ENCODE data around the gene PREP. TPM values are rescaled to one million over a fixed set of nuclear protein-coding genes. Genes with fewer than 3 reads are reported as not detected.

The PREP gene
- total and polyA plus RNA-seq, 2 of the 8 experiments (the other 6 are each of a cell fraction or from before 2014, with no cell fraction given) = 26.8 to 70.0 TPM

- H4K5ac ChIP-seq (ENCODE audit: insufficient read length, low read depth, low read length) = no peak overlapping the region
- TF ChIP-seq SRF (IDR thresholded peaks at IDR 0.05; ENCODE audit: low read depth, low read length) = no peak
- TF ChIP-seq POU5F1 (IDR thresholded peaks at IDR 0.05; ENCODE audit: low read depth, low read length) = no peak
- no peak overlapping the region for H2BK5ac ChIP-seq (ENCODE audit: low read depth, low read length)
- no peak overlapping the region for H4K91ac ChIP-seq (replicated peaks; ENCODE audit: insufficient read length, low read length)
- no peak overlapping the region for H3K4me2 ChIP-seq (ENCODE audit: insufficient read depth in 1 of 2, low read depth in 2 of 2, low read length in 2 of 2)
- H3K79me2 ChIP-seq (ENCODE audit: control insufficient read depth in 1 of 2, insufficient read depth in 2 of 2, low read length in 2 of 2) = 0 out of 4 replicates have a peak, but pooled peaks cover 0 to 4% of the 10 kb centered on the region in 2 experiments
- WGBS, 2 experiments (ENCODE audit: extremely low coverage in 1 of 2, insufficient coverage in 1 of 2, insufficient read length in 1 of 2, insufficient replicate concordance in 2 of 2, low coverage in 1 of 2, low lambda C conversion rate in 2 of 2, missing lambda C conversion rate in 1 of 2) = 92% methylated on average over 6 of the region's 6 CpGs; no CpG with 5 or more reads in 1 of the 2 experiments
- H3K4ac ChIP-seq (replicated peaks; ENCODE audit: insufficient read length, low read depth, low read length) = no peak overlapping the region
- H3K18ac ChIP-seq (ENCODE audit: extremely low read depth, low read length) = no peak overlapping the region
- no peak overlapping the region for H3K56ac ChIP-seq (replicated peaks; ENCODE audit: insufficient read length, low read depth, low read length)
- H2BK120ac ChIP-seq (replicated peaks; ENCODE audit: low read depth, low read length) = no peak overlapping the region
- no peaks in the 10 kb centered on the region for H3K27me3 ChIP-seq (replicated peaks in 1 of 4; ENCODE audit: control insufficient read depth in 3 of 4, extremely low read depth in 1 of 4, insufficient read depth in 3 of 4, low read length in 3 of 4)
- H3K36me3 ChIP-seq (ENCODE audit: control insufficient read depth in 2 of 4, insufficient read depth in 4 of 4, low read length in 3 of 4) = peaks cover 4 to 32% (median 20%) of the 10 kb centered on the region in 4 experiments; a peak in 6 of 8 replicates
- H3K23me2 ChIP-seq (ENCODE audit: low read depth, low read length) = no peaks in the 10 kb centered on the region
- H3K9me3 ChIP-seq (ENCODE audit: insufficient read depth in 2 of 2, low read depth in 1 of 2, low read length in 1 of 2) = no peaks in the 10 kb centered on the region
- POLR2A ChIA-PET (ENCODE audit: partially characterized antibody) = no interaction called here
- CTCF ChIA-PET (ENCODE audit: partially characterized antibody) = interaction anchor here (1.8 to 3.7 kb wide), 3 partner anchors 11 to 55 kb away, joined by 7 to 17 read pairs (median 10); no protein-coding TSS in a partner anchor
- H4K20me1 ChIP-seq (replicated peaks in 1 of 2; ENCODE audit: control insufficient read depth in 1 of 2, insufficient read depth in 2 of 2, low read length in 2 of 2) = no peaks in the 10 kb centered on the region
- no peaks in the 10 kb centered on the region for H3K4me1 ChIP-seq (replicated peaks in 1 of 4; ENCODE audit: control insufficient read depth in 3 of 4, insufficient read depth in 4 of 4, low read length in 3 of 4)
- DNase-seq (ENCODE audit: low read depth in 1 of 2, low spot score in 2 of 2) (no peak), FAIRE-seq (no peak)
- H2AFZ ChIP-seq (ENCODE audit: low read length) = no peak overlapping the region
- no peak overlapping the region for H2BK15ac ChIP-seq (ENCODE audit: low read length)
- no peak overlapping the region for H2AK5ac ChIP-seq (ENCODE audit: low read depth, low read length)
- H3K23ac ChIP-seq (ENCODE audit: insufficient read length) = no peak overlapping the region
- H3K4me3 ChIP-seq (ENCODE audit: extremely low read depth in 1 of 4, insufficient read depth in 2 of 4, low read depth in 3 of 4, low read length in 4 of 4) = no peak overlapping the region
- H3K9ac ChIP-seq (replicated peaks in 1 of 4; ENCODE audit: extremely low read depth in 1 of 4, low read depth in 3 of 4, low read length in 3 of 4) = no peak overlapping the region
- no peaks in the 10 kb centered on the region for H3K79me1 ChIP-seq (ENCODE audit: low read depth, low read length)
- no peak overlapping the region for H3K27ac ChIP-seq (ENCODE audit: low read depth, low read length)
- no peak overlapping the region for H2BK20ac ChIP-seq (ENCODE audit: low read length)
- H4K8ac ChIP-seq (ENCODE audit: extremely low read depth, insufficient read depth, low read length) = no peak overlapping the region
- H3K14ac ChIP-seq (ENCODE audit: insufficient read length) = no peak overlapping the region
- no peak overlapping the region for H2BK12ac ChIP-seq (ENCODE audit: low read depth, low read length)
These were observed 29.4 kb downstream of the PREP start for GRCh38 chr6:105373481-105373880.

All from H1 (cell line).